Thyroid gland (tissue), 4 donors: ENCODE data around the gene CKAP5. TPM values are rescaled to one million over a fixed set of nuclear protein-coding genes. Genes with fewer than 3 reads are reported as not detected.

Source experiments
- DNase-seq, 2 donors: peaks; one replicate each; pipeline ENCODE4 v3.0.0-alpha.2; 2019
- H3K27ac ChIP-seq, 3 donors: fragments of 200-600 bp; sonication (generic); 1 replicate in 2 of 3; 2 replicates in 1 of 3; pipeline ENCODE4 v1.5.1; 2016 to 2019; ENCODE audit warnings: mild to moderate bottlenecking in 1 of 3, moderate library complexity in 1 of 3
- H3K27me3 ChIP-seq: fragments of 200-600 bp; sonication (generic); one replicate; pipeline ENCODE4 v1.5.1; 2019
- H3K36me3 ChIP-seq, 2 donors: fragments of 200-600 bp; sonication (generic); one replicate each; pipeline ENCODE4 v1.5.1; 2016 to 2019
- H3K4me1 ChIP-seq, 2 donors: fragments of 200-600 bp; sonication (generic); one replicate each; pipeline ENCODE4 v1.5.1; 2017 to 2019
- H3K4me3 ChIP-seq, 3 donors: fragments of 200-600 bp; sonication (generic); replicated peaks in 1 of 3; 1 replicate in 2 of 3; 2 replicates in 1 of 3; pipeline ENCODE4 v1.5.1; 2016; ENCODE audit warnings: mild to moderate bottlenecking in 1 of 3
- H3K9me3 ChIP-seq: fragments of 200-600 bp; sonication (generic); one replicate; pipeline ENCODE4 v1.5.1; 2017
- CTCF ChIP-seq, 6 experiments: fragments of 200-600 bp in 3 of 6; fragments of 450-650 bp in 3 of 6; sonication (generic) in 3 of 6; IDR thresholded peaks; one replicate each; pipeline ENCODE4 v1.5.1; 2016 to 2019; ENCODE audit warnings: antibody characterized with exemption in 6 of 6, mild to moderate bottlenecking in 2 of 6, inconsistent platforms in 1 of 6, moderate library complexity in 1 of 6
- POLR2A ChIP-seq, 2 donors: fragments of 450-650 bp; IDR thresholded peaks; one replicate each; pipeline ENCODE4 v1.6.1; 2017; ENCODE audit warnings: antibody characterized with exemption in 2 of 2, mild to moderate bottlenecking in 2 of 2, moderate library complexity in 1 of 2
- WGBS, 2 donors: methylation state at CpG; one replicate each; pipeline ENCODE4 v1.1.5; 2017; 5-methylcytosine and 5-hydroxymethylcytosine counted together
- intact Hi-C: fragments of 100-400 bp; cut with DNase I; formaldehyde crosslinking; loops from one replicate; pipeline ENCODE4 v1.15.1; 2023
- total RNA-seq, 4 donors: library from RNA; depleted of rRNA; stranded (reverse); fragments of >200 nt; gene quantifications; one replicate each; pipeline ENCODE4 v1.2.3, GENCODE V29; 2016

Gene CKAP5
- total RNA-seq, 4 donors from 2014 or later, result 25.3 to 30.1 (median 26.8) TPM

GRCh38 chr11:46725338-46726205 lies 120.5 kb downstream of the CKAP5 start:
- peaks cover 0 to 9% of the 10 kb centered on the region in 2 donors for H3K4me1 ChIP-seq
- H3K4me3 ChIP-seq, result no peak overlapping the region
- no peak for DNase-seq
- intact Hi-C loops, result no loop called here
- WGBS, 2 donors, result 89 to 90% methylated on average over 17 to 19 of the region's 19 CpGs
- TF ChIP-seq POLR2A (IDR thresholded peaks at IDR 0.05), result no peak
- no peak for TF ChIP-seq CTCF (IDR thresholded peaks at IDR 0.05)
- no peaks in the 10 kb centered on the region for H3K27me3 ChIP-seq
- H3K27ac ChIP-seq, result no peak overlapping the region
- no peaks in the 10 kb centered on the region for H3K9me3 ChIP-seq
- no peaks in the 10 kb centered on the region for H3K36me3 ChIP-seq

- 78 to 83% methylated on average over 8 of the region's 8 CpGs for WGBS, 2 donors
- no peaks in the 10 kb centered on the region for H3K27me3 ChIP-seq
These were observed 122.0 kb downstream of the CKAP5 start for GRCh38 chr11:46724088-46724487.

GRCh38 chr11:46723359-46723680 lies 122.8 kb downstream of the CKAP5 start:
- intact Hi-C loops, result no loop called here
- Histone ChIP-seq H3K9me3 (no peaks in the 10 kb centered on the region), H3K27me3 (no peaks in the 10 kb centered on the region), H3K36me3 (no peaks in the 10 kb centered on the region), H3K27ac (no peak overlapping the region), H3K4me1 (peaks cover 0 to 9% of the 10 kb centered on the region in 2 donors), H3K4me3 (no peak overlapping the region)
- DNase-seq, result no peak
- 95 to 100% methylated on average over 1 to 4 of the region's 8 CpGs for WGBS, 2 donors
- no peak for TF ChIP-seq POLR2A (IDR thresholded peaks at IDR 0.05)
- TF ChIP-seq CTCF (IDR thresholded peaks at IDR 0.05), result no peak

More at GRCh38 chr11:46724088-46724487, 122.0 kb downstream of the CKAP5 start:
- TF ChIP-seq POLR2A (IDR thresholded peaks at IDR 0.05) (no peak), CTCF (IDR thresholded peaks at IDR 0.05) (no peak)
- no peak overlapping the region for H3K27ac ChIP-seq
- H3K4me3 ChIP-seq, result no peak overlapping the region
- no peak for DNase-seq
- no peaks in the 10 kb centered on the region for H3K36me3 ChIP-seq
- H3K4me1 ChIP-seq, result peaks cover 0 to 9% of the 10 kb centered on the region in 2 donors
- no peaks in the 10 kb centered on the region for H3K9me3 ChIP-seq
- intact Hi-C loops, result no loop called here

GRCh38 chr11:46722566-46723358 lies 123.3 kb downstream of the CKAP5 start:
- Histone ChIP-seq H3K27ac (peak overlapping the region in 1 of 3 donors; percentile 20), H3K9me3 (no peaks in the 10 kb centered on the region), H3K4me1 (peaks cover 0 to 9% of the 10 kb centered on the region in 2 donors), H3K36me3 (no peaks in the 10 kb centered on the region), H3K4me3 (no peak overlapping the region), H3K27me3 (no peaks in the 10 kb centered on the region)
- no peak for TF ChIP-seq POLR2A (IDR thresholded peaks at IDR 0.05)
- TF ChIP-seq CTCF (IDR thresholded peaks at IDR 0.05), result no peak
- 89 to 90% methylated on average over 9 to 10 of the region's 11 CpGs for WGBS, 2 donors
- intact Hi-C loops, result no loop called here
- peak; percentile 57 to 61 for DNase-seq

- no peaks in the 10 kb centered on the region for H3K36me3 ChIP-seq
- intact Hi-C loops, result no loop called here
- H3K4me3 ChIP-seq, result no peak overlapping the region
- TF ChIP-seq POLR2A (IDR thresholded peaks at IDR 0.05) (no peak), CTCF (IDR thresholded peaks at IDR 0.05) (no peak)
- no peaks in the 10 kb centered on the region for H3K27me3 ChIP-seq
- peaks cover 0 to 9% of the 10 kb centered on the region in 2 donors for H3K4me1 ChIP-seq
- no peak overlapping the region for H3K27ac ChIP-seq
- H3K9me3 ChIP-seq, result no peaks in the 10 kb centered on the region
- no peak for DNase-seq
- WGBS, 2 donors, result 86 to 93% methylated on average over 6 of the region's 6 CpGs
These were observed 124.8 kb downstream of the CKAP5 start for GRCh38 chr11:46721286-46721685.
